Uterus (tissue), 2 donors: ENCODE data around the gene DHRS1.

Source experiments
- POLR2A ChIP-seq, 2 donors: fragments of 450-650 bp; IDR thresholded peaks; one replicate each; pipeline ENCODE4 v1.6.1; 2016; ENCODE audit warnings: antibody characterized with exemption in 2 of 2, mild to moderate bottlenecking in 1 of 2, moderate library complexity in 1 of 2
- TF ChIP-seq, protein P1 (sequence below), 4 experiments: fragments of 200-600 bp in 2 of 4; fragments of 450-650 bp in 2 of 4; sonication (generic) in 2 of 4; IDR thresholded peaks; one replicate each; pipeline ENCODE4 v1.5.1; 2016 to 2019; ENCODE audit warnings: antibody characterized with exemption in 4 of 4, mild to moderate bottlenecking in 2 of 4, moderate library complexity in 1 of 4

DNA sequence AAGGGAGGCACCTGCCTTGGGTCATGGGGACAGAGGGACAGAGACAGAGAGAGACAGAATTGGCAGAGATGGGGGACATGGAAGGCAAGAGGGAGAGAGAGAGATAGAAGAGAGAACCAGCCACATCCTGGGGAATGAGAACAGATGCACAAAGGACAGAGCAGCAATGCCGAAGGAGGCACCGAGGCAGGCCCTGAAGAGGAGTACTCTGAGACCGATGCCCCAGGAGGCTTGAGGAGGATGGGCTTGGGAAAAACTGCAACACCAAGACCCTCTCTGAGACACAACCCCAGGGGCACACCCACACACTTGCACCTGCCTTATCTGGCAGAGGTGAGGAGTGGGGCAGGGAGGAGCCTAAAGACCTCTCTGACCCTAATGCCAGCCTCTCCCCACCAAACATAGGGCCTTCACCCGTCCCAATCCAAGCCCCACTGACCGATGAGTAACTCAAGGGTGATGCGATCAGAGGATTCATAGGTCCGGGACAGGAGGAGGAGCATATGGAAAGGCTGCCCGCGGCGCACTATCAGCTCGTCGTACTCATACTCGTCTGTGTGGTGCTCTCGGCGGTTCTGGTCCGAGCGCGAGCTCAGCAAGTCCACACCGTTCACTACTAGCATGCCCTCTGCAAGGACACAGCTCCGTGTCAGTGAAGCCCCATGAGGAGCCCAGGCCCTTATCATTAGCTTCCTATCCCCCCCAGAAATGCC, 38.2 kb downstream of the DHRS1 start:
- no peak for TF ChIP-seq POLR2A (IDR thresholded peaks at IDR 0.05)
- TF ChIP-seq, protein P1, sequence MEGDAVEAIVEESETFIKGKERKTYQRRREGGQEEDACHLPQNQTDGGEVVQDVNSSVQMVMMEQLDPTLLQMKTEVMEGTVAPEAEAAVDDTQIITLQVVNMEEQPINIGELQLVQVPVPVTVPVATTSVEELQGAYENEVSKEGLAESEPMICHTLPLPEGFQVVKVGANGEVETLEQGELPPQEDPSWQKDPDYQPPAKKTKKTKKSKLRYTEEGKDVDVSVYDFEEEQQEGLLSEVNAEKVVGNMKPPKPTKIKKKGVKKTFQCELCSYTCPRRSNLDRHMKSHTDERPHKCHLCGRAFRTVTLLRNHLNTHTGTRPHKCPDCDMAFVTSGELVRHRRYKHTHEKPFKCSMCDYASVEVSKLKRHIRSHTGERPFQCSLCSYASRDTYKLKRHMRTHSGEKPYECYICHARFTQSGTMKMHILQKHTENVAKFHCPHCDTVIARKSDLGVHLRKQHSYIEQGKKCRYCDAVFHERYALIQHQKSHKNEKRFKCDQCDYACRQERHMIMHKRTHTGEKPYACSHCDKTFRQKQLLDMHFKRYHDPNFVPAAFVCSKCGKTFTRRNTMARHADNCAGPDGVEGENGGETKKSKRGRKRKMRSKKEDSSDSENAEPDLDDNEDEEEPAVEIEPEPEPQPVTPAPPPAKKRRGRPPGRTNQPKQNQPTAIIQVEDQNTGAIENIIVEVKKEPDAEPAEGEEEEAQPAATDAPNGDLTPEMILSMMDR (IDR thresholded peaks at IDR 0.05) = no peak
